Fibroblast of skin of left quadriceps (primary cell): Measurements from ENCODE around the gene LIPC.

Experiments
- DNase-seq, 2 experiments: peaks; one replicate each; pipeline ENCODE4 v3.0.0-alpha.2; 2013; ENCODE audit warnings: low read depth in 2 of 2

LIPC gene

DNA sequence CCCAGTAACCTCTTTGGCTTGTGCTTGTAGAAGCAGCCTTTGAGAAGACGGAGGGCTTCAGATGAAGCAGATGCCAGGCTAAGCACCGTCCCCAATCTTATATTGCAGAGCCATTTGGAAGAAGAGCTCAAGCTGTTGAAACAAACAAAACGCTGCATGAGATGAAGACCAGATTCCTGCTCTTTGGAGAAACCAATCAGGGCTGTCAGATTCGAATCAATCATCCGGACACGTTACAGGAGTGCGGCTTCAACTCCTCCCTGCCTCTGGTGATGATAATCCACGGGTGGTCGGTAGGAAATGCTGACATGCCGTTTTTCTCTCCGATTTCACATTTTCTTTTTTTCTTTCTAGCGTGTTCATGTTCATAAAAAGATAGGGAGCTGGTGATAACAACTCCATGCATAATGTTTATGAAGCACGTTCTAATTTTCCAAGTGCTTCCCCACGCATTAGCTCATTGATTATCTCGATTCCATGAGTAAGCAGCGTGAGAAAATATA lies 106.5 kb downstream of the LIPC start:
- no peak for DNase-seq

DNA sequence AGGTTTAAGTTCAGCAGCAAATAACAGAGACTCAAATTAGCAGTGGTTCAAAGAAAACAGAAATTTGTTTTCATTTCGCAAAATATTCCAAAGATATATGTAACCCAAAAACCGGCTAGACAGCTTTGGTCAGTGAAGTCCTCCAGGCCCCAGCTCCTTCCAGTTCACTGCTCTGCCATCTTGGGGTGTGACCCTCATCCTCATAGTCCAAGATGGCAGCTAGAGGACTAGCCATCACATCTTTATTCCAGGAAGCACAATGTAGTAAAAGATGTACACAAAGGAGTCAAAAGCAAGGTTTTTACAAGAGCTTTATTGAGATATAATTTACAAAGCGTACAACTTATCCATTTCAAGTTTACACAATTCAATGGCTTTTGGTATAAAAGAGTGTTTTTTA lies 107.1 kb downstream of the LIPC start:
- no peak for DNase-seq

DNA sequence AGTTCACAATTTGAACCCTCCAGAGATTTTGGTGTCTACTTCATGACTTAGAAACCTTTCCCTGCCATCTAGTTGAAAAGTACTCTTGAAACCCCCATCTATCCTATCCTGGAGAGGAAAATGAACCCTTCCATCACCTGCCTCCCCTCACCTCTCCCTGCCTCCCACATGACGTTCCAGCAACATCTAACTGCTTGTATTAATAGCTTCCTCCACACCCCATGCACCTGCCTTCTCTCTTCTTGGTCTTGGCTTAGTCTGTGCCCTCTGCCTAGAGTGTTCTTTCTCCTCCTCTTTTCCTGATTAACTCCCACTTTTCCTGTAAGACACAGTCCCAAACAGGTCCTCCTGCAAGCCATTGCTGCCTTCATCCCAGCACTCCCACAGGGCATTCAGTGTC lies 107.8 kb downstream of the LIPC start:
- no peak for DNase-seq

DNA sequence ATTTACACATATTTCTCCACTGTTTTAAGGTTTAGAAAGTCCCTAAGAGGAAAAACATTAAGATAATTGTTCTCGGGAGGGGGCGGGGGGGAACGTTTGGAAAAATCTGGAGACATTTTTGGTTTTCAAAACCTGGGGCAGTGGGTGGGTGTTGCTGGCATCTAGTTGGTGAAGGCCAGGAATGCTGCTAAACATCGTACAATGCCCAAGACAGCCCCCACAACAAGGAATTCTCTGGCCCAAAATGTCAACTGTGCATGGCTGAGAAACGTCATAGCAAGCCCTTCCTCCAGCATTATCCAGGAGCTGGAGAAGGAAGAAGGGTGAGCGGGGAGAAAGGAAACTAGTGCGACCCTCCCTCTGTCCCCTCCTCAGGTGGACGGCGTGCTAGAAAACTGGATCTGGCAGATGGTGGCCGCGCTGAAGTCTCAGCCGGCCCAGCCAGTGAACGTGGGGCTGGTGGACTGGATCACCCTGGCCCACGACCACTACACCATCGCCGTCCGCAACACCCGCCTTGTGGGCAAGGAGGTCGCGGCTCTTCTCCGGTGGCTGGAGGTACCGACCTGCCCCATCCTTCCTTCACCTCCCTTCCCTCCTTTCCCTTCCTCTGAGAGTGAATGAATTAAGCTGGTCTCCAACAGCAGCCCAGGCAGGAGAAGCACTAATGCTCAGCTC lies 109.8 kb downstream of the LIPC start:
- no peak for DNase-seq

DNA sequence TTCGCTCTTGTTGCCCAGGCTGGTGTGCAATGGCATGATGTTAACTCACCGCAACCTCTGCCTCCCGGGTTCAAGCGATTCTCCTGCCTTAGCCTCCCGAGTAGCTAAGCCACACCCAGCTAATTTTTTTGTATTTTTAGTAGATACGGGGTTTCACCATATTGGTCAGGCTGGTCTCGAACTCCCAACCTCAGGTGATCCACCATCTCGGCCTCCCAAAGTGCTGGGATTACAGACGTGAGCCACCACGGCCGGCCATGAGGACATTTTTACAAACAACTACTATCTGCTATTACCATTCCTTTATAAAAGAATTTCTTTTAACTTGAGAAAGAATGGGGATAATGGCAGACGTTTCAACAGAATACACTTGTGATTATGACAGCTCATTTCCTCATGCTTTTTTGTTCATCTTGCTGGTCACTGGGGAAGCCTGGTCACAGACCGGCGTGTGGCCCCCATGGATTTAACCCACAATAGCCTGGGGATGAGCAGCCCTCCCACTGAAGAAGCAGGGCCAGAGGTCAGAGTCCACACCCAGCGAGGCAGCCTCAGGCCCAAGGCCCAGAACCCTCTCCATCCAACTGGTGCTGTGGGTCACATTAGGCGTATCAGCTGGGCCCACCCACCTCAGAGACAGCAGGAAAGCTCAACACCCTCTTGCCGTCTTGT lies 112.0 kb downstream of the LIPC start:
- no peak for DNase-seq

DNA sequence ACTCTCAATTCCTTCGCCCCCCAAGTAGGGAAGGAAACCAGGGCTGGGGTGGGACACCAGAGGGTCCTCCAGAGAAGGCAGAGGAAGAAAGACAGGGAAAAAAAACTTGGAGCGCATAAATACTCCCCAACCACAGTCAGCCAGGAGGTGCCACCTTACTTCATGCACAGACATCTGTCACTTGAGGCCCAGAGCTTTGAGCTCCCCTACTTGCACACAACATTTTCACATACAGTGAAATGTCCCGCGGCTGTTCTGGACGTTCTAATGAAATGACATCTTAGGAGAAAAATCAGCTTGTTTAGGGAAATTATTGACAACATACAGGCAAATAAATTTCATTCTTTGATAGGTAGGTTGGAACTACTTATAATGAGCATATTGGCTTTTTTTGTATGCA lies 113.0 kb downstream of the LIPC start:
- no peak for DNase-seq

DNA sequence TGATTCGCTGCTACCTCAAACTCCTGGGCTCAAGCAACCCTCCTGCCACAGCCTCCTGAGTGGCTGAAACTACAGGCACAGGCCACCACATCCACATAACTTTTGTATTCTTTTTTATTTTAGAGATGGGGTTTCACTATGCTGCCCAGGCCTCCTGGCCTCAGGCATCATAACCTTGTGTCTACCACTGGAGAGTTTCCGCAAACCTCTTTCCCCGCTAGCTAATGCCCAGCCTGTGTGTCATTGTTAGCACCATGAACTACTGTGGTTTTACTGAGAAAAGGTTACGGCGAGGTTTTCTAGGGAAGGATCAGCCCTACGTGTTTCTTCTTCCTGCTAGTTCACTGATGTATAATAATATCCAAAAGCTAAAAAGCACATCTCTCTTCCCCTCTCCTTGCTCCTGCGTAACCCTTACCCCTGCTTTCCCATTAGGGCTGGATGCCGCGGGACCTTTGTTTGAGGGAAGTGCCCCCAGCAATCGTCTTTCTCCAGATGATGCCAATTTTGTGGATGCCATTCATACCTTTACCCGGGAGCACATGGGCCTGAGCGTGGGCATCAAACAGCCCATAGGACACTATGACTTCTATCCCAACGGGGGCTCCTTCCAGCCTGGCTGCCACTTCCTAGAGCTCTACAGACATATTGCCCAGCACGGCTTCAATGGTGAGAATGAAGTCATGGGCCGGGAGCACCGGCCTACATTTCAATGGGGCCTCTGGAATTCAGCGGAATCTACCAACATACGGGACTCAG lies 113.7 kb downstream of the LIPC start:
- no peak for DNase-seq

DNA sequence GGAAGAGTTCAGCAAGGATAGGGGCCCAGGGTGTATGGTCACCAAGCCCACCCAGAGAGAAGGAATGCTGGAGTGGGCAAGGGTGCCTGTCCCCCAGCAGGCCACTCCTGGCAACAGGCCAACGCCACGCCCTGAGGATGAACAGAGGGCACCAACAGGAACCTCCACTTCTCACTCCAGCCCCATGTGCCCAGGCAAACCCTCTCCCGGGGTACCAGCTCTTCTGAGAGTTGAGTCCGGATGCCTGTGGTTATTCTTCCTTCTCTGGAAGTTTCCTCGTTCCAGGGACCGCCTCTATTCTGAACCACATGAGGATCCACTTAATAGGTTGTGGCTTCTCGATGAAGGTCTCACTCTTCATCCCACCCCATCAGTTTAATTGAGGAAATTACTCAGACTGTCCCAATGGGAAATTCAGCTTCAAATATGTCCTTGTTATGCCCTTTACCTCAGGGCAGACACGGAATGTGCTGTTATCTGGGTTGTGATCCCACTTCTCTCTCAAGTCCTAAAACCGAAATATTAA lies 114.3 kb downstream of the LIPC start:
- DNase-seq, result no peak

DNA sequence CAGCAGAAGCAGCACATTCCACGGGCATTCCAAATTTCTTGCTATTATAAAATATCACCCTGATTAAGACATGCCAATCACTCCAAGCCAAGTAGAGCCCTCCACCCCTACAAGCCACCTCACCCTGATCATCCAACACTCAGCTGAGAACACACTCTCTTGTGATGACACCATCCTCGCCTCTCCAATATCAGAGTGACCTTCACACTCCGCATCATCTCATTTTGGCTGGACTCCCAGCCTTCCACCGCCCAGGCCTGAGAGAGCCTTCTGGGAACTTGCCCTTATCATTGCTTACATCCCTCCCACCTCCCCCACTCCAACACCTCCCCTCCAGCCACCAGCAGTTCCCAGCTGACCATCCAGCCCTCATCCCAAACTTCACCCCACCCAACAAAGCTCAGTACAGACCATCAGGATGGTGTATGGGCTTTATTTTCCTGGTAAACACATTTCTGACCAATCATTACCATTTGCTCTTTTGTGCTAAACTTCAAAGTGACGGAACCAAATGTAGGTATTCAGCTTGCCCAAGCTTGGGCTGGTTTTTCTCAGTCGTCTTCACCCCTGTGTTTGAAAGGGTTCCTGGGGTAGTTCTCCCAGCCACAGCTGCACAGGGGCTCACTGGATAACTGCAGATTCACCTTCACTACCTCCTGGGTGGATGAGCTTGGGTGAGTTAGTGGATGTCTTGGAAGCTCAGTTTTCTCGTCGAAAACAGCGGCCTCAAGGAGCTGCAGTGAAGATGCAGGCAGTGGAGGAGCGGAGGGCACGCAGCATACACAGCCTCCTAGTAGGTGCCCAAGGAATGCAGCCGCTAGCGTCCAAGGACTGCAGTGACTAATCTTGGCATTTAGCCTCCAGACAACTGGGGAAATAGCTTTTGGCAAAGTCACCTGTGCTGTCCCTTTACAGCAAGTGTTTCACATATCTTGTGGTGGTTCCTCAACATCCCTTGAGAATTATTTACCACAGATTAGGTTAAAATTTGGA lies 115.1 kb downstream of the LIPC start:
- peak; percentile 55 to 60 for DNase-seq

DNA sequence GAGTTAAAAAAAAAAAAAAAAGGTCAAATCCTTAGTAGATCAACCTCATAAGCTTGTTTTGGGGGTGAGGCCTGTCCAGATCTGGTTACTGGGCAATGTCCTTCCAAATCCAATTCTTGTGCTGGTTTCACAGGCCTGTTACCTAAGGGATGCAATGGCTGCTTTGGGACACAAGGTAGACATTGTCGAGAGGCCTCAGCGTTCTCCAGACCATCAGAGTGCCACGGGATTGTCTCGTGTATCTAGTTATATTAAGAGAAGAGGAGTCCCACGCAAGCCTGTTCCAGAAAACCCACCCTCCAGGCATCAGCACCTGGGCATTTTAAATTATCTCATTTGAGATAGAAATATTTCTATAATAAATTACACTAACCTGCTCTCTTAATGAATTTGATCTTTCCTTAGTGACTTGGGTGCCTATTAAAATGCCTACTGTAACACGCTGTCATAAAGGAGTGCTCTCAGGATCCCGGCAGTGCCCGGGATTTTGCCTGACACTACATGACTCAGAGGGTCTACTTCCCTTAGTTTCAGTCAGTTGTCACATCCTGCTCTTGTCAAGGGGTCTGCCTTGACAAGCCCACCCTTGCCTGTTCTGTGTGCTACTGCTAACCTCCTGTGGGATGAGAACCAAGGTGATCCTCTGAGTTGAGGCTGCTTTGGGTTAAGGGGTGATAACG lies 116.0 kb downstream of the LIPC start:
- no peak for DNase-seq

DNA sequence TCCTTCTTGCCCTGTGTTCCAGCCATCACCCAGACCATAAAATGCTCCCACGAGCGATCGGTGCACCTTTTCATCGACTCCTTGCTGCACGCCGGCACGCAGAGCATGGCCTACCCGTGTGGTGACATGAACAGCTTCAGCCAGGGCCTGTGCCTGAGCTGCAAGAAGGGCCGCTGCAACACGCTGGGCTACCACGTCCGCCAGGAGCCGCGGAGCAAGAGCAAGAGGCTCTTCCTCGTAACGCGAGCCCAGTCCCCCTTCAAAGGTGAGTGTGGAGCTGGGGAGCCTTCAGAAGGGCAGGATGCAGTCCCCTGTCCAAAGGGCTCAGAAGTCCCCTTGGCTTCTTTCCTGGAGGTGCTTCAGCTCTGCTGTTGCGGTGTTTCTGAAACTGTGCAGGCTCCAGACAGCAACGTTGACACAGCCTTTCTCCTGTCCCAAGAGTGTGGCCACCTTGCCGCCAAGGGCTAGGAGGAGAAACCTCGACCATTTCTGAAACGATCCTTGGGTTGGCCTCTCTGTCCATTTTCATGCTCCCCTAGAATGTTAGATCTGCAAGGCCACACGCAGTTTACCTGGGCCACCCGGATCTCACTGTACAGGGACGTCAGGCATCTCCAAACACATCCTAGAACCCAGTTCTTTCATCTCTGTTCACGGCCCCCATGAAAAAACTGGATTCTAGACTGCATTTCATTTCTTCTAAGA lies 116.7 kb downstream of the LIPC start:
- no peak for DNase-seq

DNA sequence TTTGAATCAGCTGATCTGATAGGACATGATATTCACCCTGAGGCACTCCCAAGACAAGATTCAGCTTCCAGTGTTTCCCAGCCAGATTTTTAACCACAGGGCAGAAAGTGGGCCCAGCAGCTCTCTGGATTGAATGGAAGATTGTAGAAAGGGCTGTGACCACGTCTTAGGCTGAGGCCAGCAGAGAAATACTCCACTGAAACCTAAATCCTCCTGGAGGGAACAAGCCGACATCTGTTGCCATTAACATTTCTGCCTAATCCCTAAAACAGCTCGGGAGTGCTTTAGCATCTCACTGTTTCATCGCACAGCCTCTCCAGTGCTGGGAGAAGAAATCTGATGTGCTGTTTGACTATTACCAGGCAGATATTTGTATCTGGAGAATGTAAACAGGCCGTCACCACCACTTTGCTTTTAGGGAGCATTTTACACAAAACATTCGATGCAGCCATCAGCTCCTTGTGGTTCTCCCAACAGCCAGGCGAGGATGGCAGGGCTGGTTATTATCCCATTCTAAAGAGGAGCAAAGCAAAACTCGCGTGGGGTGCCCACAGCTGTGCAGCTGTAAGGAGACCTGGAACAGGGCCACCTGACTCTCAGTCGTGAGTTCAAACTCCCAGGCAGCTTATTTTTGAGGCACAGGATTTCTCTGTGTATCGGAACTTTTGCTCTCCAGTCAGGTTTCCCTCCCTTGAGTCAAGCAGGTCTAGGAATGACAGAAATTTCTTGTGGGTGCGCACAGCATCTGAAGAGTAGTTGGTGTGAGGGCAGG lies 117.4 kb downstream of the LIPC start:
- peak; percentile 36 to 51 for DNase-seq

DNA sequence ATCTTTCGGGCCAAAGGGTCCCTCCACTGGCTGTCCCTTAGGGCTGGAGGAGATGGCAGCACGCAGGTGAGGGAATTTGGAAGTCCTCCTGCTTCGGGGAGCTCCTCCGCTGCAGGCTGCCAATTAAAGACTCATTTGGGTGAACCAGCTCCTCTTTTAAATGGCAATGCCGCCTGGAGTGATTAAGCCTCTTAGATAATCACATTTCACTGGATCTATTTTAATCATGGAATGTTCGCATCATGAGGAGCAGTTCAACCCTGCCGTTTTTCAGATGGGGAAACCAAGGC lies 117.9 kb downstream of the LIPC start:
- DNase-seq, result no peak

DNA sequence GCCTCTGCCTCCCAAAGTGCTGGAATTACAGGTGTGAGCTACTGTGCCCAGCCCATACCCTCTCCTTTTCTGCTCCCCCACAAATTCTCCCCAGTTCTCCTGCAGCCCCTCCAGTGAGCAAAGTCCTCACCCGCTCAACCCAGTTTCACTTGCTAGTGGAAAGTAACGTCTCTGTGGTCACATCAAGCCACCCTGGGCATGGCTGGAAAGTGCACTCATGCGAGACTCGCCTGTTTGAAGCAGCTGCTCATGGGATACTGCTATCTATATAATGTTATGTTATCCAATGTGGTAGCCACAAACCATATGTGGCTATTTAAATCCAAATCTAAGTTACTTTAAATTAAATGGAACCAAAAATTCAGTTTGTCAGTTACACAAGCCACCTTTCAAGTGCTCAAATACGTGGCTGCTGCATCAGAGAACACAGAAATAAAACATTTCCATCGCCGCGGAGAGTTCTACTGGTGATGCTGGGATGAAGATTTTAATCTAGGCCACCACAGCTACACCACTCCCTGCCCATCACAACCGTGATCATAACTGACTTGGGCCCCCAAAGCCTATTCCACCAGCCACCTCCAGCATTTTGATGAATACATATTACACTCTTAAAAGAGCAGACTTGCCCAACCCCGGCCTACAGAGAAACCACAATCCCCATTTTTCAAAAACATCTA lies 119.4 kb downstream of the LIPC start:
- DNase-seq, result no peak

DNA sequence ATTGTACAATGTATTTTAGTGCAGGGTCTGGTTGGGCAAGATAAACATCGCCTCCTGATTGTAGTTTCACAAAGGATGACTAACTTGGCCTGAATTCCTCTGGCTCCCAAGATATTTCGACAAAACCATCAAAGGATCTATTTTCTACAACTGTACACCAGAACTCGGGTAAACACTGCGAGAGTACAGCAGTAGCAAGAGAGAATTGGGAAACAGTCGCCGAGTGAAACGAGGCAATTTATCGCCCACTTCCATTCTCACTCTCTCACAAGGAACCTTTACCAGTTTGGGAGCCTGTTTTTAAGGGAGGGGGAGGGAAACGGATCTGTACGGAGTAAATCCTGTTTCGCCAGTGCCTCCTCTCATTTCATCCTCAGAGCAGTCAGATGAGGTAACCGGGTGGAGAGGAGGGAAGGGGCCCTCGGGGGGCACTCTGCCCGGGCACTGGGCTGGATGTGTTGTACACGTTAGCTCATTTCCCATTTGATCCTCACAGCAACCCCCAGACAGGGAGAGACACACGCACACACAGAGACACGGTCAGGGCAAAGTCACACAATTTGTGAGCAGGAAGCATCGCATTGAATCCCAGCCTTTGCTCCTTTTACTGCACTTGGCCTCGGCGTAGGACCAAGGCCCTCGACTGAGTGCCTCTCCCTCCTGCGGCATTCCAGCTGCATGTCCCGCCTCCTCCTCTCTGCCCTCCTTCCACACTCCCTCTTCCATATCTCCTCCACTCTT lies 120.1 kb downstream of the LIPC start:
- DNase-seq, result peak; percentile 92 to 93

DNA sequence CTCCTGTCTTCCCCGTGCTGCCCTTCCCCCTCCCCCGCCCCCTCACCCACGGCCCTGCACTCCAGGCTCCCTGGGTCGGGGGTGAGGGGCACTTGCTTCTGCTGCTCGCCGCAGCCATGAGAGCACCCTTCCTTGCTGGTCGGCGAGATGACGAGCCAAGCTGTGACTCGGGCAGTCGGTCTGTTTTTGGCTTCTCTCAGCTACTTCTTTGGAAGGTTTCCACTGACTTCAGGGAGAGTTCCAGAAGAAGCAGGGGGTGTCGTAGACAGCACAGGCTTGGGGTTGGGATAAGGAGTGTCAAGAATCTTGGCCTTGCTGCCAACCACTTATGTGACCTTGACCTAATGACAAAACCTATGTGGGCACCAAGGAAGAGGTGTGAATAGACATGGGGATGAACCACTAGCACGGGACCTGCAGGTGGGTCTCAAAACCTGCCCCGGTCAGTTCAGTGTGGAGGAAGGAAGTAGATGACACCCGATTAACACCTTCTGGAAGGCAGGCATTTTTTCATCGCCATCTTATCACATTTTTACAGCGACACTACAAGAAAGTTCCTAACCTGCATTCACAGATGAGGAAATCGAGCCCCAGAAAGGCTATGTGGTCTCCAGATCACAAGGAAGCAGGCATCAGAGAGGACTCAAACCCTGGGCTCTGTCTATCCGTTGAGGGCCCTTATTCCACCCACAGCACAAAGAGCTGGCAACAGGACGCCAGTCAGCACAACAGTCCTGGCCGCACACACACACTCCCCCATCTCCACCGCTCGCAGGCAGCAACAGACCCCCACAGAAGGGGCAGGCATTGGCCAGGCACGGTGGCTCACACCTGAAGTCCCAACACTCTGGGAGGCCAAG lies 120.9 kb downstream of the LIPC start:
- no peak for DNase-seq

DNA sequence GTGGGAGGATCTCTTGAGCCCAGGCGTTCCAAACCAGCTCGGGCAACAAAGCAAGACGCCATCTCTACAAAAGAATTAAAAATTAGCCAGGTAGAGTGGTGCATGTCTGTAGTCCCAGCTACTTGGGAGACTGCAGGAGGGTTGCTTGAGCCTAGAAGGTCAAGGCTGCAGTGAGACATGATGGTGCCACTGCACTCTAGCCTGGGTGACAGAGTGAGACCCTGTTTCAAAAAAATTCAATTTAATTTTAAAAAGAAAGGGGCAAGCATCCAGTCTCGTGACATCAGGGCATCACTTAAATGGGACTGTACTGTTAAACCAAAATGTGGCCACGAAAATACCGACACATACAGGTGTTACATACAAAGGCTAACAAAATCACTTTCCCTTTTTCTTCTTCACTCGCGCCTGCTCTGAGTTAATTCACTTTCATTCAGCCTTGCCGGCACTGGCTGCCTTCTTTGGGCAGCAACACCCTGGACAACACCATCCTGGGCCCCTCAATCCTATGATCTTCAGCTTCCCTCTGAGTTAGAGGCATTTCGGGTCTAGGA lies 121.7 kb downstream of the LIPC start:
- no peak for DNase-seq
